Smooth muscle cell (in vitro differentiated cells): ENCODE measurements around the gene CASP14. TPM values are rescaled to one million over a fixed set of nuclear protein-coding genes. Genes with fewer than 3 reads are reported as not detected.

Experiments used
- DNase-seq: peaks from one replicate; lab custom pipeline; 2025; ENCODE audit not compliant: unreplicated experiment; lab: John Stamatoyannopoulos, UW
- H2AFZ ChIP-seq: fragments of 200-600 bp; sonication (generic); 2 replicates; pipeline ENCODE4 v1.6.0; 2016; ENCODE audit warnings: antibody characterized with exemption, low read depth, mild to moderate bottlenecking
- H3F3A ChIP-seq: fragments of 200-600 bp; sonication (generic); 2 replicates; pipeline ENCODE4 v1.6.0; 2017; ENCODE audit warnings: antibody characterized with exemption, low read depth
- H3K27ac ChIP-seq: fragments of 200-600 bp; sonication (generic); 2 replicates; pipeline ENCODE4 v1.5.1; 2016; ENCODE audit warnings: low read depth, mild to moderate bottlenecking
- H3K27me3 ChIP-seq: fragments of 200-600 bp; sonication (generic); 2 replicates; pipeline ENCODE4 v1.6.1; 2016; ENCODE audit warnings: low read depth, mild to moderate bottlenecking
- H3K36me3 ChIP-seq: fragments of 200-600 bp; sonication (generic); 2 replicates; pipeline ENCODE4 v1.5.1; 2016; ENCODE audit warnings: low read depth
- H3K4me1 ChIP-seq: fragments of 200-600 bp; sonication (generic); 2 replicates; pipeline ENCODE4 v1.5.1; 2016; ENCODE audit warnings: low read depth
- H3K4me2 ChIP-seq: fragments of 200-600 bp; sonication (generic); 2 replicates; pipeline ENCODE4 v1.6.0; 2016; ENCODE audit warnings: mild to moderate bottlenecking
- H3K4me3 ChIP-seq: fragments of 200-600 bp; sonication (generic); 2 replicates; pipeline ENCODE4 v1.5.1; 2016; ENCODE audit warnings: mild to moderate bottlenecking
- H3K79me2 ChIP-seq: fragments of 200-600 bp; sonication (generic); 2 replicates; pipeline ENCODE4 v1.6.0; 2016; ENCODE audit warnings: low read depth, mild to moderate bottlenecking
- H3K9ac ChIP-seq: fragments of 200-600 bp; sonication (generic); 2 replicates; pipeline ENCODE4 v1.6.0; 2016; ENCODE audit warnings: low read depth
- H3K9me3 ChIP-seq: fragments of 200-600 bp; sonication (generic); replicated peaks from 2 replicates; pipeline ENCODE4 v1.5.1; 2016; ENCODE audit warnings: low read depth
- H4K20me1 ChIP-seq: fragments of 200-600 bp; sonication (generic); 2 replicates; pipeline ENCODE4 v1.6.0; 2016; ENCODE audit warnings: low read depth
- WGBS: methylation state at CpG from one replicate; pipeline ENCODE4 v1.1.7; 2016; ENCODE audit warnings: low lambda C conversion rate; 5-methylcytosine and 5-hydroxymethylcytosine counted together
- polyA plus RNA-seq: library from polyadenylated mRNA; unstranded; fragments of >200 nt; fragmentation: Nextera tagmentation; extraction: Ambion mirVana; gene quantifications from 2 replicates; pipeline ENCODE4 v1.2.1, GENCODE V29; 2016
- total RNA-seq: library from RNA; depleted of rRNA; stranded (reverse); fragments of >200 nt; gene quantifications from 2 replicates; pipeline ENCODE4 v1.2.3, GENCODE V29; 2014
- TF ChIP-seq, protein P1 (sequence below): fragments of 200-600 bp; sonication (generic); IDR thresholded peaks from 2 replicates; pipeline ENCODE4 v1.5.1; 2017; ENCODE audit warnings: borderline replicate concordance, mild to moderate bottlenecking, antibody characterized with exemption; ENCODE audit not compliant: insufficient read depth, poor library complexity, severe bottlenecking

Gene CASP14
- total and polyA plus RNA-seq, 2 experiments from 2014 or later, result not detected

DNA sequence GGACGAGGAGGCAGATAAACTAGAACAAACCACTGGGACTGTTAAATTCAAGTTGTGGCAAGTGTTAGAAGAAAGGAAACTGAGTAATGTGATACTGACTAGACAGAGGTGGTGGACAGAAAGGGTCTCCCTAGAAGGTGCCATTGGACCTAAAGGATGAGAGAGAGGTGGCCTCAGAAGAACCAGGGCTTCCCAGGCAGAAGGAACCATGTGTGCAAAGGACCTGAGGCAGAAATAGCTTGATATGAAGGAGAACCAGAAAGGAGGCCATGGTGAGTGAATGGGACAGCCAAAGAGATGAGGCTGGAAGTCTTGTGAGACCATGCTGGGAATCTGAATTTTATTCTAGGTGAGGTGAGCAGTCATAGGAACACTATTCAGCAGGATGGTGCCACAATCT is 55.1 kb downstream of the CASP14 start:
- H3K27ac ChIP-seq, result no peak overlapping the region

DNA sequence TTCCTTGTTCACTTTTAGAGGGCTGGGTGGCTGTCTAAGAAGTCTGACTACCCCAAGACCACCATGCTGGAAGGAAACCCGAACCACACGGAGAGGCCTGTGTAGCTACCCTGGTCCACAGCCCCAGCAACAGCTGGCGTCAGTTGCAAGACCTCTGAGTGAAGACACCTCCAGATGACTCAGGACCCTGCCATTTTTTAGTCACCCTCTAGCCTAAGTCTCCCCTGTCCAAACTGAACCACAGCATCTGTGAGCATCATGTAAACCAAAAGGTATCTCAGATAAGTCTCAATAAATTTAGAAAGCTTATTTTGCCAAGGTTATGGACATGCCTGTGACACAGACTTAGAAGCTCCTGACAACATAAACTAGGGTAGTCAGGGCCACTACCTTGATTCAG is 55.8 kb downstream of the CASP14 start:
- no peak for DNase-seq
- Histone ChIP-seq H3K9ac (no peak overlapping the region), H3K4me2 (no peak overlapping the region), H3K36me3 (no peaks in the 10 kb centered on the region), H3K27ac (no peak overlapping the region), H3K27me3 (no peaks in the 10 kb centered on the region), H3K4me1 (peaks cover 11% of the 10 kb centered on the region), H3K4me3 (no peak overlapping the region), H2AFZ (no peak overlapping the region), H4K20me1 (no peaks in the 10 kb centered on the region), H3K9me3 (peaks cover 3% of the 10 kb centered on the region), H3K79me2 (peaks cover 21% of the 10 kb centered on the region), H3F3A (peaks cover 5% of the 10 kb centered on the region)
- TF ChIP-seq, protein P1, sequence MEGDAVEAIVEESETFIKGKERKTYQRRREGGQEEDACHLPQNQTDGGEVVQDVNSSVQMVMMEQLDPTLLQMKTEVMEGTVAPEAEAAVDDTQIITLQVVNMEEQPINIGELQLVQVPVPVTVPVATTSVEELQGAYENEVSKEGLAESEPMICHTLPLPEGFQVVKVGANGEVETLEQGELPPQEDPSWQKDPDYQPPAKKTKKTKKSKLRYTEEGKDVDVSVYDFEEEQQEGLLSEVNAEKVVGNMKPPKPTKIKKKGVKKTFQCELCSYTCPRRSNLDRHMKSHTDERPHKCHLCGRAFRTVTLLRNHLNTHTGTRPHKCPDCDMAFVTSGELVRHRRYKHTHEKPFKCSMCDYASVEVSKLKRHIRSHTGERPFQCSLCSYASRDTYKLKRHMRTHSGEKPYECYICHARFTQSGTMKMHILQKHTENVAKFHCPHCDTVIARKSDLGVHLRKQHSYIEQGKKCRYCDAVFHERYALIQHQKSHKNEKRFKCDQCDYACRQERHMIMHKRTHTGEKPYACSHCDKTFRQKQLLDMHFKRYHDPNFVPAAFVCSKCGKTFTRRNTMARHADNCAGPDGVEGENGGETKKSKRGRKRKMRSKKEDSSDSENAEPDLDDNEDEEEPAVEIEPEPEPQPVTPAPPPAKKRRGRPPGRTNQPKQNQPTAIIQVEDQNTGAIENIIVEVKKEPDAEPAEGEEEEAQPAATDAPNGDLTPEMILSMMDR, result no peak
- WGBS, result 98% methylated on average over 3 of the region's 3 CpGs

More for the DNA sequence above, 55.1 kb downstream of the CASP14 start:
- Histone ChIP-seq H3K9me3 (peaks cover 3% of the 10 kb centered on the region), H3K4me1 (peaks cover 11% of the 10 kb centered on the region), H3K9ac (no peak overlapping the region), H3K79me2 (peaks cover 17% of the 10 kb centered on the region), H3K36me3 (no peaks in the 10 kb centered on the region), H4K20me1 (no peaks in the 10 kb centered on the region), H3K4me2 (no peak overlapping the region), H3K27me3 (no peaks in the 10 kb centered on the region), H3K4me3 (no peak overlapping the region), H2AFZ (no peak overlapping the region), H3F3A (peaks cover 5% of the 10 kb centered on the region)
- 84% methylated on average over 1 of the region's 1 CpG for WGBS
- DNase-seq, result no peak
- TF ChIP-seq, protein P1, result no peak

DNA sequence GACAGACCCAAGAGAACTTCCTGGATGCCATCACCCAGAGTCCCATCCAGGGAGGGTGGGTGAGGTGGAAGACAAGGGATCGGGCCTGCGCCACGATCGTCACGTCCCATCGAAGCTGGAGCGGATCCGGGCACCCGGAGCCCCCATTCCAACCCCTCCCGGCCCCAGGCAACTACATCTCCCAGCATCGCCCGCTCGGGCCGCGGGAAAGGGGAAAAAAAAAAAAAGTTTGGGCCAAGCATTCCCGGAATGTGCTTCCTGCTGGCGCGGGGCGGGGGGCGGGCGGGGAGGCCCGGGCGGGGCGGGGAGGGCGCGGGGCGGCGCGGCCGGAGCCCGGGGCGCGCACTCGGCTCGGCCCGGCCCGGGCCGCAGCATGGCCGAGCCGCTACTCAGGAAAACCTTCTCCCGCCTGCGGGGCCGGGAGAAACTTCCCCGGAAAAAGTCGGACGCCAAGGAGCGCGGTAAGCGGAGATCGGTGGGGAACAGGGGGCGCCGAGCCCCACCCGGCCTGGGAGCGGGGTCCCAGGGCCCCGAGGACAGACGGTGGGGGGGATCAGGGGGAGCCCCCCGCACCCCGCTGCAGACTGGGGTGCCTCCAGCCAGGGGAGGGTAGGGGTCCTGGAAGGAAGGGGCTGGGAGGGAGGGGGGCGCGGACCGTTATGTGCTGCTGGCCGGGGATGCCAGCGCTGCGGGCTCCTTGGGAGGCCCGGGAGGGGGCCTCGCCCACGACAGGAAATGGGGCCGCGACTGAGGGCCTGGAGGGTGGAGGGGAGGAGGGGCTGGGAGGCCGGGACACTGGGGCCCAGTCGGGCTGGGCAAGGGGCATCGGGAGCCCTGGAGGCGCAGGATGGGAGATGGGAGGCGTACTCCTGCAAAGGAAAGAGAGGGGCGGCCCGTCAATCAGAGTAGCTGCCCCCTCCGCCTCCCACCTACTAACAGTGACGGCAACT is 58.1 kb downstream of the CASP14 start, which contains the start of gene SYDE1:
SYDE1 (plus strand) TSS at position 341 of the 950 bp plus-strand sequence; CDS start at position 374, 33 bp downstream.
- Histone ChIP-seq H4K20me1 (no peaks in the 10 kb centered on the region), H3K79me2 (peaks cover 25% of the 10 kb centered on the region), H3K27me3 (no peaks in the 10 kb centered on the region), H3K9me3 (peaks cover 3% of the 10 kb centered on the region), H3K4me2 (peak within 1 kb of the TSS; percentile 92), H3F3A (peaks cover 5% of the 10 kb centered on the region), H3K4me1 (peaks cover 11% of the 10 kb centered on the region), H3K27ac (peak within 1 kb of the TSS; percentile 92), H3K9ac (peak within 1 kb of the TSS; percentile 94), H3K36me3 (no peaks in the 10 kb centered on the region), H3K4me3 (peak within 1 kb of the TSS; percentile 99), H2AFZ (peak within 1 kb of the TSS; percentile 89)
- DNase-seq, result peak; percentile 45
- TF ChIP-seq, protein P1, result no peak
- 2% methylated on average over 42 of the region's 78 CpGs for WGBS

Other genes with a start within 250 kb of the CASP14 start
- not detected in 2 replicates for gene OR7A5, start 214.3 kb upstream of the CASP14 start, total RNA-seq
- not detected in 2 replicates for gene OR7A5, start 214.3 kb upstream of the CASP14 start, polyA plus RNA-seq
- not detected in 2 replicates for gene OR7C1, start 214.3 kb upstream of the CASP14 start, total RNA-seq
- gene OR7C1, start 214.3 kb upstream of the CASP14 start, polyA plus RNA-seq, result 0.11 TPM in 1 of 2 replicates, not detected in the other
- not detected in 2 replicates for gene OR7A10, start 200.6 kb upstream of the CASP14 start, total RNA-seq
- not detected in 2 replicates for gene OR7A10, start 200.6 kb upstream of the CASP14 start, polyA plus RNA-seq
- not detected in 2 replicates for gene OR7A17, start 163.3 kb upstream of the CASP14 start, total RNA-seq
- gene OR7A17, start 163.3 kb upstream of the CASP14 start, polyA plus RNA-seq, result not detected in 2 replicates
- gene OR7C2, start 108.0 kb upstream of the CASP14 start, total RNA-seq, result not detected in 2 replicates
- not detected in 2 replicates for gene OR7C2, start 108.0 kb upstream of the CASP14 start, polyA plus RNA-seq
- gene SLC1A6, start 69.6 kb upstream of the CASP14 start, total RNA-seq, result 16.2 and 20.9 TPM in 2 replicates
- gene SLC1A6, start 69.6 kb upstream of the CASP14 start, polyA plus RNA-seq, result 2.4 and 35.9 TPM in 2 replicates
- not detected in 2 replicates for gene OR1I1, start 32.7 kb downstream of the CASP14 start, total RNA-seq
- gene OR1I1, start 32.7 kb downstream of the CASP14 start, polyA plus RNA-seq, result not detected in 2 replicates
- gene SYDE1, start 57.9 kb downstream of the CASP14 start, total RNA-seq, result 27.6 and 39.3 TPM in 2 replicates
- gene SYDE1, start 57.9 kb downstream of the CASP14 start, polyA plus RNA-seq, result 42.2 and 51.6 TPM in 2 replicates
- 56.6 and 72.0 TPM in 2 replicates for gene NOTCH3, start 151.5 kb downstream of the CASP14 start, total RNA-seq
- 92.5 and 122 TPM in 2 replicates for gene NOTCH3, start 151.5 kb downstream of the CASP14 start, polyA plus RNA-seq
- 3.6 and 4.0 TPM in 2 replicates for gene EPHX3, start 183.0 kb downstream of the CASP14 start, total RNA-seq
- 3.1 and 10.3 TPM in 2 replicates for gene EPHX3, start 183.0 kb downstream of the CASP14 start, polyA plus RNA-seq